Hepatocyte (in vitro differentiated cells): ENCODE measurements around the gene POTEI. TPM values are rescaled to one million over a fixed set of nuclear protein-coding genes. Genes with fewer than 3 reads are reported as not detected.
"Not testable (repeated sequence)": the region's sequence is repeated elsewhere in the genome, so short reads cannot be mapped to it uniquely, and the experiment has no call there.

Source experiments
- DNase-seq: peaks from one replicate; pipeline ENCODE4 v3.0.0-alpha.2; 2016; ENCODE audit warnings: low spot score
- H2AFZ ChIP-seq: fragments of 200-600 bp; sonication (generic); 2 replicates; pipeline ENCODE4 v1.6.0; 2016; ENCODE audit warnings: antibody characterized with exemption, mild to moderate bottlenecking
- H3K27ac ChIP-seq: fragments of 200-600 bp; sonication (generic); 2 replicates; pipeline ENCODE4 v1.5.1; 2016; ENCODE audit warnings: mild to moderate bottlenecking
- H3K27me3 ChIP-seq: fragments of 200-600 bp; sonication (generic); 2 replicates; pipeline ENCODE4 v1.6.1; 2016
- H3K36me3 ChIP-seq: fragments of 200-600 bp; sonication (generic); replicated peaks from 2 replicates; pipeline ENCODE4 v1.5.1; 2016; ENCODE audit warnings: low read depth; ENCODE audit not compliant: insufficient read depth
- H3K4me1 ChIP-seq: fragments of 200-600 bp; sonication (generic); 2 replicates; pipeline ENCODE4 v1.5.1; 2016; ENCODE audit warnings: mild to moderate bottlenecking, moderate library complexity; ENCODE audit not compliant: insufficient read depth
- H3K4me2 ChIP-seq: fragments of 200-600 bp; sonication (generic); 2 replicates; pipeline ENCODE4 v1.6.0; 2016
- H3K4me3 ChIP-seq: fragments of 200-600 bp; sonication (generic); 2 replicates; pipeline ENCODE4 v1.5.1; 2016; ENCODE audit warnings: mild to moderate bottlenecking
- H3K79me2 ChIP-seq: fragments of 200-600 bp; sonication (generic); 2 replicates; pipeline ENCODE4 v1.6.0; 2017; ENCODE audit warnings: mild to moderate bottlenecking
- H3K9me2 ChIP-seq: fragments of 200-600 bp; sonication (generic); replicated peaks from 2 replicates; pipeline ENCODE4 v1.6.0; 2017; ENCODE audit warnings: mild to moderate bottlenecking; ENCODE audit not compliant: insufficient read depth
- H3K9me3 ChIP-seq: fragments of 200-600 bp; sonication (generic); 2 replicates; pipeline ENCODE4 v1.5.1; 2016; ENCODE audit warnings: low read depth, mild to moderate bottlenecking
- H4K20me1 ChIP-seq: fragments of 200-600 bp; sonication (generic); 2 replicates; pipeline ENCODE4 v1.6.0; 2016; ENCODE audit warnings: mild to moderate bottlenecking; ENCODE audit not compliant: insufficient read depth, poor library complexity, severe bottlenecking
- WGBS: methylation state at CpG from one replicate; pipeline ENCODE4 v1.1.6; 2016; ENCODE audit warnings: low lambda C conversion rate; ENCODE audit errors: missing lambda C conversion rate; 5-methylcytosine and 5-hydroxymethylcytosine counted together
- polyA plus RNA-seq: library from polyadenylated mRNA; unstranded; fragments of >200 nt; fragmentation: Nextera tagmentation; extraction: Ambion mirVana; gene quantifications from 2 replicates; pipeline ENCODE4 v1.2.1, GENCODE V29; 2016
- total RNA-seq: library from RNA; depleted of rRNA; stranded (reverse); fragments of >200 nt; gene quantifications from 2 replicates; pipeline ENCODE4 v1.2.3, GENCODE V29; 2014

Gene POTEI
- total and polyA plus RNA-seq, 2 experiments from 2014 or later, result 1.2 to 2.9 TPM

DNA sequence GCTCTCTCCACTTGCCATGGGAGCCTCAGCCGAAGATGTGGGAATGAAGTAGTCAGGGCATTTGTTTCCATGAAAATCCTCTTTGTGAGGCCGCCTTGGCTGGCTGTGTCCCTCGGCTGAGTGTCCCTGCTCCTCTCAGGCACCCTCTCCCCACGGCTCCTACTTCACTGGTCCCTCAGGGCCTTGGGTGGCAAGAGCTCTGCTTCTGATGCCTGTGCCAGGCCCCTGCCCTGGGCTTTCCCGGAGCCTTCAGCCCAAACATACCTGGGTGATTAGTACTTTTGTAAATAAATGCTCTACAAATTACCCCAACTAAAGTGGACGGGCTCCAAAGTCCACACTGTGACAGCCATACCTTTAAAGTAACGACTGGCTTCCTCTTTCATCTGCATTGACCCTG, 27.5 kb upstream of the POTEI start:
- H3K36me3 ChIP-seq, H3K9me3 ChIP-seq, H2AFZ ChIP-seq, H3K27me3 ChIP-seq, H3K4me2 ChIP-seq, DNase-seq, H3K27ac ChIP-seq, H3K9me2 ChIP-seq, H3K79me2 ChIP-seq, H3K4me3 ChIP-seq, H3K4me1 ChIP-seq, H4K20me1 ChIP-seq: not testable (repeated sequence)
- WGBS, result no CpG with 5 or more reads among the region's 7 CpGs

DNA sequence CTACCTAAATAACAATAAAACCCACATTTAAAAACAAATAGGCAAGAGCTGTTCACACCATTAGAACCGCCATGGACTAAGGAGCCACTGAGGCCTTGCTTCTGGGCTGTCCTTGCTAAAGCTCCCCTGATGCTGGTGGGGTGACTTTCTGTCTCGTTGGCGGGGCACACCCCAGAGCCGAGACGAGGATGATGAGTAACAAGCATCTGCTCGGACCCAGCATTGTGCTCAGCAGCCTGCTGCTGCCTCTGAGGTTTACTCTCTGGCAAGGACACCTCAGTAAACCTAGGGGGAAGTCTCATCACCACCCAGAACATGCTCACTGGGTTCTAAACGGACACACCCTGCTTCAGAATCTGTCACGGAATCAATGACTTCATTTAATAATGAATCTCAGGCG, 22.5 kb upstream of the POTEI start:
- no CpG with 5 or more reads among the region's 9 CpGs for WGBS
- not testable (repeated sequence) for H3K27ac ChIP-seq, H3K27me3 ChIP-seq, H3K4me2 ChIP-seq, H3K79me2 ChIP-seq, H3K4me1 ChIP-seq, DNase-seq, H3K9me3 ChIP-seq, H3K9me2 ChIP-seq, H2AFZ ChIP-seq, H3K4me3 ChIP-seq, H3K36me3 ChIP-seq, H4K20me1 ChIP-seq

DNA sequence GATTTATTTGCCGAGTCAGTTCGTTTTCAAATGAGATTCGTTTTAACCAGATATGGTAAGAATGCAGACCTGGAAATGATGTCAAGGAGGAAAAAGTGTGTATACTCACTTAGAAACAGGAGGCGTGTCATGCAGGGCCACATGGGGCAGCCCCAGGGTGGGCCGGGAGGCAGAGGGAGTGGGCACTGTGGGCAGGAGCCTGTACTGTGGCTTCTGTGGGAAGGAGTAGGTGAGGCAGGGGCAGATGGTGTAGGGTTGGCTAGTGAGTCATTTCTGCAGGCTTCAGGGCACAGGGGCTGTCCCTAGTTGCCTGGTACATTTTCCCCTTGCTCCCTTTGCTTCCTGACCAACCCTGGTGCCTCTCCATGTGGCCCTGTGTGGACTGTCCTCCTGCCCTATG, 22.1 kb upstream of the POTEI start:
- WGBS, result no CpG with 5 or more reads among the region's 5 CpGs

DNA sequence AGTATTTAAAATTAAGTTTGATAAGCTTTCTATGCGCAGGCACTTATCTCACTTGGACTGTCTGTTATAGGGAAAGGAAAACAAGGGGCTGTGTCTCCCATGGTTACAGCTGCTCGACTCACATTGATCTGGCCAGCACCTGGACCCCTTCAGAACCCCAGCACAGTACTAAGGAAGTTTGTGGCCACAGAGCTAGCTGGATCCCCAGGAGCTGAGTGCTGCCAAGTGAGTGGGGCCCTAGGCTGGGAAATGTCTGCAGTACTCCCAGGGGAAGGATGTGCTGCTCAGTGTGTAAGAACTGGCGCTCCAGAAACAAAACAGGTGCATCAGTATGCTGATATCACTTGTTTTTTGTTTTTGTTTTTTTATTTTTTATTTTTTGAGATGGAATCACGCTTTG, 21.1 kb upstream of the POTEI start:
- not testable (repeated sequence) for H3K9me2 ChIP-seq, H3K4me1 ChIP-seq, H3K79me2 ChIP-seq, H3K36me3 ChIP-seq, H3K4me2 ChIP-seq, H3K27me3 ChIP-seq, H2AFZ ChIP-seq, H4K20me1 ChIP-seq, H3K4me3 ChIP-seq, H3K27ac ChIP-seq, H3K9me3 ChIP-seq, DNase-seq
- WGBS, result no CpG with 5 or more reads among the region's 4 CpGs

More for the DNA sequence above, 22.1 kb upstream of the POTEI start:
- not testable (repeated sequence) for H3K36me3 ChIP-seq, H2AFZ ChIP-seq, H4K20me1 ChIP-seq, H3K9me3 ChIP-seq, DNase-seq, H3K27me3 ChIP-seq, H3K9me2 ChIP-seq, H3K79me2 ChIP-seq, H3K4me3 ChIP-seq, H3K4me1 ChIP-seq, H3K27ac ChIP-seq, H3K4me2 ChIP-seq

DNA sequence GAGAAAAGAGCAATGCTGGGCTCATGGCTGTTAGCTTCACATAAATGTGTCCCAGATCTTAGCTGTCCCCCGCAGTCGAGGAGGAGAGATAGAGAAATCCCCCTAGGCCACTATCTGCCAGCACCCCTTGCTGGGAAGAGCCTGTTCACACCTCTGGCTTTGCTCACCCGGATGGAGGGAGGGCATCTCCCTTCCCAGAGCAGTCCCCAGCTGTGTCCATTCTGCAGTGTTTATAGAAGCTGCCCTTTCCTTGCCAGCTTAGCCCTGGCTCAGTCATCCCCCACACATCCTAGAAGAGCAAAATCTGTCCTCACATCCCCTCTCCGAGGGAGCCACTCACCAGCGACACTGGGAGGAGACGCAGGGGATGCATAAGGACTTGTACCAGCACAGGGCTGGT, 20.4 kb upstream of the POTEI start:
- not testable (repeated sequence) for DNase-seq, H3K9me2 ChIP-seq, H3K4me1 ChIP-seq, H3K9me3 ChIP-seq, H3K36me3 ChIP-seq, H3K79me2 ChIP-seq, H3K4me2 ChIP-seq, H2AFZ ChIP-seq, H3K27ac ChIP-seq, H3K27me3 ChIP-seq, H4K20me1 ChIP-seq, H3K4me3 ChIP-seq
- no CpG with 5 or more reads among the region's 6 CpGs for WGBS

DNA sequence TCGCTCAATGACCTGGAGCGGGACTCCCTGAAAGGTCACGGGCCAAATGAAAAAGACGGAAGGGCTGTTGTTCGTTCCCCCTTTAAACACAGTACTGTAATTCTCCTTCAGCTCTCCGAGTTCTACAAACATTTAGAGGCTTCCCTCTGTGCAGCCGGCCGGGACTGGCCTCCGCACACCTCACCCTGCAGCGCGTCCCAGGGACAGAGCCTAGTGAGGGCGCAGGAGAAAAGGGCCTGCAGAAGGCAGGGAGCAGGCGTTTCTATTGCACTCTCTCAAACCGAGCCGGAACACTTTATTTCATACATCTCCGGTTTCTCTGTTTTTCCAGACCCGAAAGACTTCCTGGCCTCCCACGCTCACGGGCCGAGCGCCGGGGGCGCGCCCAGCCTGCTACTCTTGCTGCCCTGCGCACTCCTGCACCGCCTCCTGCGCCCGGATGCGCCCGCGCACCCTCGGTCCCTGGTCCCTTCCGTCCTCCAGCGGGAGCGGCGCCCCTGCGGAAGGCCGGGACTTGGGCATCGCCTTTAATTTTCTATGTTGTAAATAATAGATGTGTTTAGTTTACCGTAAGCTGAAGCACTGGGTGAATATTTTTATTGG, 18.3 kb upstream of the POTEI start:
- DNase-seq, H3K36me3 ChIP-seq, H3K9me3 ChIP-seq, H2AFZ ChIP-seq, H4K20me1 ChIP-seq, H3K4me1 ChIP-seq, H3K4me3 ChIP-seq, H3K27ac ChIP-seq, H3K27me3 ChIP-seq, H3K9me2 ChIP-seq, H3K4me2 ChIP-seq, H3K79me2 ChIP-seq: not testable (repeated sequence)
- no CpG with 5 or more reads among the region's 40 CpGs for WGBS

DNA sequence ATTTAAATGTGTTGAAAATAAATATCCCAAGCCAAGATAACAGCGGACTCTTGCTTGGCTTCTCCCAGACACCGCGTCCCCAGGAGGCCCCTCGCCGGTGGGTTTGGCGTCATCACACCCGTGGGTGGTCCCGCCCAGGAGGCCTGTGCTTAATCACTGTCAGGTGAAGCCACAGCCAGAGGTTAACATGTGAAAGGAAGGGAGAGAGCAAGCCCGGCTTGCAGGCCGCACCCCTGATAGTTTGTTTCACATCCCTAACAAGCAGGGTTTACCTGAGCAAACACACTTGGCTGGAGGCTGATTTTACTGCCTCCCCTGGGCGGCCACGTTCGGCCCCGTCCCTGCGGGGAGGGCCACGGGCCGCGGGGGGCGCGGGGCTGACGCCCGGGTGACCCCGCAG, 13.3 kb upstream of the POTEI start:
- not testable (repeated sequence) for H3K27me3 ChIP-seq, H2AFZ ChIP-seq, H3K9me3 ChIP-seq, H3K79me2 ChIP-seq, H3K9me2 ChIP-seq, H3K36me3 ChIP-seq, H3K4me1 ChIP-seq, H3K4me3 ChIP-seq, DNase-seq, H3K4me2 ChIP-seq, H4K20me1 ChIP-seq, H3K27ac ChIP-seq
- no CpG with 5 or more reads among the region's 23 CpGs for WGBS

DNA sequence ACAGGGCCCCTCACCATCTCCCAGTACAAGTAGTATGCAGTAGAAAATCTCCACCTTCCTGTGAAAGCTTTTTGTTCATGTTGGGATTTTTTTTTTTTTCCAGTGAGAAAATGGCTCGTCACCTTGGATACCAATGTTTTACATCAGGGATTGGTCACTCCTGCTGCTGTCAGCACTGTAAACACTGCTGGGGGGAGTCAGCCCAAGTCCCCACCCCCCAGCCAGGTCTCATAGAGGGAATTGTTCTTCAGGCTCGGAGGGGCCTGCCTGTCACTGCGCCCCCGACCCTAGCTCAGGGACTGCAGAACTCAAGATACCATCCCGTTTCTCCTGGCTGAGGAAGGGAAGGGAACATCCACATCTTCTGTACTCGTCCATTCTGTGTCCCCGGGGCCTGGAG, 11.9 kb upstream of the POTEI start, which contains the start of gene CFC1B:
CFC1B (plus strand) TSS at position 231 of the 400 bp plus-strand sequence. CDS start 263 bp downstream, outside the sequence.
- DNase-seq, H3K4me3 ChIP-seq, H3K4me2 ChIP-seq, H2AFZ ChIP-seq, H3K4me1 ChIP-seq, H3K79me2 ChIP-seq, H3K36me3 ChIP-seq, H3K9me3 ChIP-seq, H3K27ac ChIP-seq, H4K20me1 ChIP-seq, H3K27me3 ChIP-seq, H3K9me2 ChIP-seq: not testable (repeated sequence)
- WGBS, result no CpG with 5 or more reads among the region's 7 CpGs

DNA sequence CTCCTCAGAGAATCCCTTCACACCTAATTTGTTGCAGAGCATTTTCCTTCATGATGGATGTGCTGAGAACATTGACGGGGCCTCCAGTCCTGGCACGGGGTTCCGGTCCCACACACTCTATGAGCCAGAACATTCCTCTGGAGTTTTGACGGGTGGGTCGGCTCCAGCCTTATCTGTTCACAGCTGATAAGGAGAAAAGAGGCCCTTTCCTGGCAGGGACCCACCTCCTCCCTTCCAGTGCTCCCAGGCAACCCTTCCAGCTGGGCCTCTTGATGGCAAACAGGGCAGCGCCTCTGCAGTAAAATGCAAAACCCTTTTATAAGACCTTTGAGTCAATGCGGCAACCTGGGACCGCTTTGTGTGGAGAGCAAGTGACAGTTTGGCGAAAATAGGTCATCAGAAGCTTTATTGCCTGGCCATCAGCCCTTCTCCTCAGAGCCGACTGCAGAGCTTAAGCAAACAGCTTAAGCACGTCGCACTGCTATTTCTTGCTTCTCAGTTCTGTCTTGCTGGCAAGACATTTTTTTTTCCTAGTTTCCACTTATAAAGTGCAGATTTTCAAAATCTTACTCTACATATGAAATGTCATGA, 9.5 kb upstream of the POTEI start:
- H2AFZ ChIP-seq, DNase-seq, H4K20me1 ChIP-seq, H3K9me3 ChIP-seq, H3K27ac ChIP-seq, H3K4me1 ChIP-seq, H3K9me2 ChIP-seq, H3K27me3 ChIP-seq, H3K4me3 ChIP-seq, H3K4me2 ChIP-seq, H3K36me3 ChIP-seq, H3K79me2 ChIP-seq: not testable (repeated sequence)
- no CpG with 5 or more reads among the region's 12 CpGs for WGBS
